Liver (tissue), 9 donors: ENCODE data around the gene SLC6A2. TPM values are rescaled to one million over a fixed set of nuclear protein-coding genes. Genes with fewer than 3 reads are reported as not detected.

Source experiments
- DNase-seq: peaks from one replicate; pipeline ENCODE4 v3.0.0-alpha.2; 2017; ENCODE audit warnings: low spot score
- H3K27ac ChIP-seq, 2 donors: one replicate each; pipeline ENCODE4 v1.7.0; 2013; ENCODE audit warnings: inconsistent platforms in 2 of 2, low read length in 2 of 2, control low read depth in 1 of 2, low read depth in 1 of 2, mild to moderate bottlenecking in 1 of 2
- H3K27me3 ChIP-seq, 4 donors: one replicate each; pipeline versions ENCODE4 v1.6.1 to v1.7.0; 2013; ENCODE audit warnings: low read length in 3 of 4, inconsistent platforms in 1 of 4, mild to moderate bottlenecking in 1 of 4, moderate library complexity in 1 of 4; ENCODE audit not compliant: control insufficient read depth in 4 of 4, insufficient read depth in 4 of 4
- H3K36me3 ChIP-seq, 4 donors: one replicate each; pipeline versions ENCODE4 v1.6.1 to v1.7.0; 2013; ENCODE audit warnings: low read length in 3 of 4, mild to moderate bottlenecking in 3 of 4, low read depth in 1 of 4, moderate library complexity in 1 of 4; ENCODE audit not compliant: control insufficient read depth in 4 of 4, insufficient read depth in 3 of 4
- H3K4me1 ChIP-seq, 4 donors: one replicate each; pipeline versions ENCODE4 v1.6.1 to v1.7.0; 2013; ENCODE audit warnings: low read length in 3 of 4, mild to moderate bottlenecking in 3 of 4, moderate library complexity in 1 of 4; ENCODE audit not compliant: control insufficient read depth in 4 of 4, insufficient read depth in 4 of 4
- H3K4me3 ChIP-seq, 3 donors: one replicate each; pipeline versions ENCODE4 v1.6.1 to v1.7.0; 2013; ENCODE audit warnings: low read length in 3 of 3, control low read depth in 1 of 3, low read depth in 1 of 3, mild to moderate bottlenecking in 1 of 3
- H3K9ac ChIP-seq, 2 donors: one replicate each; pipeline ENCODE4 v1.7.0; 2013; ENCODE audit warnings: low read length in 2 of 2, mild to moderate bottlenecking in 2 of 2, moderate library complexity in 2 of 2, control low read depth in 1 of 2, low read depth in 1 of 2
- H3K9me3 ChIP-seq, 4 donors: one replicate each; pipeline versions ENCODE4 v1.6.1 to v1.7.0; 2013; ENCODE audit warnings: low read length in 3 of 4; ENCODE audit not compliant: control insufficient read depth in 4 of 4
- EGR1 ChIP-seq, 2 donors: IDR thresholded peaks; 2 replicates each; pipeline ENCODE4 v1.6.1; 2016 to 2018; ENCODE audit warnings: antibody characterized with exemption in 2 of 2, low read depth in 2 of 2
- FOXA2 ChIP-seq: IDR thresholded peaks from 2 replicates; pipeline ENCODE4 v1.6.1; 2016; ENCODE audit warnings: antibody characterized with exemption
- RXRA ChIP-seq, 2 donors: IDR thresholded peaks; 2 replicates each; pipeline ENCODE4 v1.6.1; 2017 to 2018; ENCODE audit warnings: antibody characterized with exemption in 2 of 2, mild to moderate bottlenecking in 1 of 2
- WGBS: extraction: QIAGEN DNeasy Blood & Tissue Kit; methylation state at CpG from one replicate; pipeline ENCODE4 v1.1.7; 2013; 5-methylcytosine and 5-hydroxymethylcytosine counted together
- polyA plus RNA-seq, 2 donors: library from polyadenylated mRNA; stranded (reverse) in 1 of 2; unstranded in 1 of 2; fragments of 200-250 nt in 1 of 2; fragments of >200 nt in 1 of 2; fragmentation: Nextera tagmentation in 1 of 2; extraction: Ambion mirVana in 1 of 2; gene quantifications; one replicate each; pipeline versions ENCODE4 v1.2.1 to v1.2.3, GENCODE V29; 2013 to 2015
- total RNA-seq, 2 donors: library from RNA; depleted of rRNA; stranded (reverse); fragments of >200 nt; gene quantifications; one replicate each; pipeline ENCODE4 v1.2.3, GENCODE V29; 2014
- TF ChIP-seq, protein P1 (sequence below): IDR thresholded peaks from 2 replicates; pipeline ENCODE4 v1.6.1; 2016; ENCODE audit warnings: antibody characterized with exemption, mild to moderate bottlenecking
- TF ChIP-seq, protein P2 (sequence below): IDR thresholded peaks from 2 replicates; pipeline ENCODE4 v1.6.1; 2016; ENCODE audit warnings: antibody characterized with exemption
- TF ChIP-seq, protein P3 (sequence below): fragments of 150-350 bp; IDR thresholded peaks from 2 replicates; pipeline ENCODE4 v1.5.1; 2017; ENCODE audit warnings: improper control_type of control experiment, low read depth, low read length; ENCODE audit not compliant: missing input control
- donor health status: healthy.
- donor health status: healthy.
- donor health status: healthy.
- donor health status: healthy.
- donor health status: healthy.

Gene SLC6A2
- under 1 TPM in 1 of 2 donors, not detected in 1; under 0.01 TPM for total RNA-seq
- polyA plus RNA-seq, result under 1 TPM; 0.07 to 0.10 TPM

GRCh38 chr16:55655897-55656681 lies at the start of gene SLC6A2:
TSS of gene SLC6A2 (plus strand) at chr16:55655988. CDS start at chr16:55656695, 707 bp downstream.
- no peak for DNase-seq
- H3K9me3 ChIP-seq, result no peaks in the 10 kb centered on the region
- no peak within 1 kb of the TSS for H3K27ac ChIP-seq
- TF ChIP-seq, protein P1, sequence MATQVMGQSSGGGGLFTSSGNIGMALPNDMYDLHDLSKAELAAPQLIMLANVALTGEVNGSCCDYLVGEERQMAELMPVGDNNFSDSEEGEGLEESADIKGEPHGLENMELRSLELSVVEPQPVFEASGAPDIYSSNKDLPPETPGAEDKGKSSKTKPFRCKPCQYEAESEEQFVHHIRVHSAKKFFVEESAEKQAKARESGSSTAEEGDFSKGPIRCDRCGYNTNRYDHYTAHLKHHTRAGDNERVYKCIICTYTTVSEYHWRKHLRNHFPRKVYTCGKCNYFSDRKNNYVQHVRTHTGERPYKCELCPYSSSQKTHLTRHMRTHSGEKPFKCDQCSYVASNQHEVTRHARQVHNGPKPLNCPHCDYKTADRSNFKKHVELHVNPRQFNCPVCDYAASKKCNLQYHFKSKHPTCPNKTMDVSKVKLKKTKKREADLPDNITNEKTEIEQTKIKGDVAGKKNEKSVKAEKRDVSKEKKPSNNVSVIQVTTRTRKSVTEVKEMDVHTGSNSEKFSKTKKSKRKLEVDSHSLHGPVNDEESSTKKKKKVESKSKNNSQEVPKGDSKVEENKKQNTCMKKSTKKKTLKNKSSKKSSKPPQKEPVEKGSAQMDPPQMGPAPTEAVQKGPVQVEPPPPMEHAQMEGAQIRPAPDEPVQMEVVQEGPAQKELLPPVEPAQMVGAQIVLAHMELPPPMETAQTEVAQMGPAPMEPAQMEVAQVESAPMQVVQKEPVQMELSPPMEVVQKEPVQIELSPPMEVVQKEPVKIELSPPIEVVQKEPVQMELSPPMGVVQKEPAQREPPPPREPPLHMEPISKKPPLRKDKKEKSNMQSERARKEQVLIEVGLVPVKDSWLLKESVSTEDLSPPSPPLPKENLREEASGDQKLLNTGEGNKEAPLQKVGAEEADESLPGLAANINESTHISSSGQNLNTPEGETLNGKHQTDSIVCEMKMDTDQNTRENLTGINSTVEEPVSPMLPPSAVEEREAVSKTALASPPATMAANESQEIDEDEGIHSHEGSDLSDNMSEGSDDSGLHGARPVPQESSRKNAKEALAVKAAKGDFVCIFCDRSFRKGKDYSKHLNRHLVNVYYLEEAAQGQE, result no peak
- no peak for TF ChIP-seq RXRA (IDR thresholded peaks at IDR 0.05)
- TF ChIP-seq EGR1 (IDR thresholded peaks at IDR 0.05; ENCODE audit: low read depth in 2 of 2), result no peak
- no peak for TF ChIP-seq FOXA2
- TF ChIP-seq, protein P2, sequence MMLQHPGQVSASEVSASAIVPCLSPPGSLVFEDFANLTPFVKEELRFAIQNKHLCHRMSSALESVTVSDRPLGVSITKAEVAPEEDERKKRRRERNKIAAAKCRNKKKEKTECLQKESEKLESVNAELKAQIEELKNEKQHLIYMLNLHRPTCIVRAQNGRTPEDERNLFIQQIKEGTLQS, result no peak
- peaks cover 5 to 13% (median 8%) of the 10 kb centered on the region in 4 donors for H3K4me1 ChIP-seq
- H3K9ac ChIP-seq, result no peak within 1 kb of the TSS
- no peaks in the 10 kb centered on the region for H3K36me3 ChIP-seq
- peak within 1 kb of the TSS in 1 of 3 donors; percentile 26 for H3K4me3 ChIP-seq
- 2% methylated on average over 71 of the region's 71 CpGs for WGBS
- H3K27me3 ChIP-seq, result peaks cover 3 to 15% (median 8%) of the 10 kb centered on the region in 4 donors

DNA sequence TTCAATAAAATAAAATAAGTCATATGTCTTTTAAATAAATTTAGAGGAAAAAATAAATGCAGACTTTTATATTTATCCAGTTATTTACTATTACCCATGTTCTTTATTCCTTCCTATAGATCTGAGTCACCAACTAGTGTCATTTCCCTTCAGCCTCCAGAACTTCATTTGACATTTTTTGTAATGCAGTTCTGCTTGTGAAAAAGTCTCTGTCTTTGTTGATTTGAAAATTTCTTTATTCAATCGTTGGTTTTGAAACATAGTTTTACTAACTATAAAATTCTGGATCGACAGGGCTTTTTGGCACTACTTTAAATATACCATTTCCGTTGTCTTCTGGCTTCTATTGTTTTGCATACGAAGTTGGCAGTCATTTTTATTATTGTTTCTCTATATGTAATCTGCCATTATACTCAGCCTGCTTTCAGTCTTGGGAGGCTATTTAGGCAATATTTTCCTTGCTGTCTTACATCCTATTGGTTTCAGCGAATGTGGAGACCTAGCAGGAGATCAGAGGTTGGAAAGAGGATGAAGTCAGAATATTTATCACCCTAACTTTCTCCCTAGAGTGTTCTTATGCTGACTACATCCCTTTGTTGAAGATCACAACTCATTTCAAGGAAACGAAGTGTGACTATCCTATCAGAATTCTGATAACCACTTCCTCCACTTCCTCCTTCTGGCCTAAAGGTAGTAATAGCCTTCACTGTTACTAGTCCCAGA lies 42.0 kb upstream of the SLC6A2 start:
- H3K27ac ChIP-seq, result no peak overlapping the region
- 66% methylated on average over 6 of the region's 6 CpGs for WGBS
- H3K27me3 ChIP-seq, result no peaks in the 10 kb centered on the region
- H3K9me3 ChIP-seq, result no peaks in the 10 kb centered on the region
- H3K9ac ChIP-seq, result no peak overlapping the region
- no peaks in the 10 kb centered on the region for H3K4me1 ChIP-seq
- H3K4me3 ChIP-seq, result no peak overlapping the region
- DNase-seq, result no peak
- TF ChIP-seq, protein P1, result no peak
- TF ChIP-seq FOXA2, result no peak
- TF ChIP-seq EGR1 (IDR thresholded peaks at IDR 0.05; ENCODE audit: low read depth in 2 of 2), result no peak
- TF ChIP-seq, protein P3, sequence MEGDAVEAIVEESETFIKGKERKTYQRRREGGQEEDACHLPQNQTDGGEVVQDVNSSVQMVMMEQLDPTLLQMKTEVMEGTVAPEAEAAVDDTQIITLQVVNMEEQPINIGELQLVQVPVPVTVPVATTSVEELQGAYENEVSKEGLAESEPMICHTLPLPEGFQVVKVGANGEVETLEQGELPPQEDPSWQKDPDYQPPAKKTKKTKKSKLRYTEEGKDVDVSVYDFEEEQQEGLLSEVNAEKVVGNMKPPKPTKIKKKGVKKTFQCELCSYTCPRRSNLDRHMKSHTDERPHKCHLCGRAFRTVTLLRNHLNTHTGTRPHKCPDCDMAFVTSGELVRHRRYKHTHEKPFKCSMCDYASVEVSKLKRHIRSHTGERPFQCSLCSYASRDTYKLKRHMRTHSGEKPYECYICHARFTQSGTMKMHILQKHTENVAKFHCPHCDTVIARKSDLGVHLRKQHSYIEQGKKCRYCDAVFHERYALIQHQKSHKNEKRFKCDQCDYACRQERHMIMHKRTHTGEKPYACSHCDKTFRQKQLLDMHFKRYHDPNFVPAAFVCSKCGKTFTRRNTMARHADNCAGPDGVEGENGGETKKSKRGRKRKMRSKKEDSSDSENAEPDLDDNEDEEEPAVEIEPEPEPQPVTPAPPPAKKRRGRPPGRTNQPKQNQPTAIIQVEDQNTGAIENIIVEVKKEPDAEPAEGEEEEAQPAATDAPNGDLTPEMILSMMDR, result no peak
- H3K36me3 ChIP-seq, result no peaks in the 10 kb centered on the region
